Gastrocnemius medialis (tissue), 4 donors: ENCODE results near the gene PKNOX2.

Source experiments
- POLR2A ChIP-seq, 2 donors: fragments of 450-650 bp; IDR thresholded peaks; one replicate each; pipeline ENCODE4 v1.6.1; 2017; ENCODE audit warnings: antibody characterized with exemption in 2 of 2, mild to moderate bottlenecking in 2 of 2, moderate library complexity in 2 of 2
- TF ChIP-seq, protein P1 (sequence below), 5 experiments: fragments of 450-650 bp in 3 of 5; fragments of 200-600 bp in 2 of 5; sonication (generic) in 2 of 5; IDR thresholded peaks in 4 of 5; conservative IDR thresholded peaks in 1 of 5; 1 replicate in 4 of 5; 2 replicates in 1 of 5; pipeline ENCODE4 v1.5.1; 2016 to 2019; ENCODE audit warnings: antibody characterized with exemption in 5 of 5, mild to moderate bottlenecking in 3 of 5, moderate library complexity in 3 of 5

DNA sequence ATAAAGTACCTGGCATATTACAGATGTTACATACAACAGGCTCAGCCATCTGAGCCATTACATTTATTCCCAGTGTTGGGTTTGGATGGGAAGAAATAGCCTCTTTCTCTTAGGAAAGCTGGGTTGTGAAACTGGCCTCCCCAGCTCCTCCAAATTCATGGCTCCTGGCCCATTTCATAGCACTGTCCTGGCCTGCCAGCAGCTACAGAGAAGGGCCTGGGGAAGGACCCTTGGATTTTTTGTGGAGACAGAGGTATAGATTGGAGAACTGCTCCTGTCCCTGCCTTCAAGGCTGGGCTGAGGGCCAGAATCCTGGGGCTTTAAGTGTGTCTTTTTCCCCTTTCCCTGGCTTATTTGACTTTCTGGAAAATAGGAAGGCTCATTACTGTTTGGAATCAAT lies 18.0 kb downstream of the PKNOX2 start:
- TF ChIP-seq, protein P1, sequence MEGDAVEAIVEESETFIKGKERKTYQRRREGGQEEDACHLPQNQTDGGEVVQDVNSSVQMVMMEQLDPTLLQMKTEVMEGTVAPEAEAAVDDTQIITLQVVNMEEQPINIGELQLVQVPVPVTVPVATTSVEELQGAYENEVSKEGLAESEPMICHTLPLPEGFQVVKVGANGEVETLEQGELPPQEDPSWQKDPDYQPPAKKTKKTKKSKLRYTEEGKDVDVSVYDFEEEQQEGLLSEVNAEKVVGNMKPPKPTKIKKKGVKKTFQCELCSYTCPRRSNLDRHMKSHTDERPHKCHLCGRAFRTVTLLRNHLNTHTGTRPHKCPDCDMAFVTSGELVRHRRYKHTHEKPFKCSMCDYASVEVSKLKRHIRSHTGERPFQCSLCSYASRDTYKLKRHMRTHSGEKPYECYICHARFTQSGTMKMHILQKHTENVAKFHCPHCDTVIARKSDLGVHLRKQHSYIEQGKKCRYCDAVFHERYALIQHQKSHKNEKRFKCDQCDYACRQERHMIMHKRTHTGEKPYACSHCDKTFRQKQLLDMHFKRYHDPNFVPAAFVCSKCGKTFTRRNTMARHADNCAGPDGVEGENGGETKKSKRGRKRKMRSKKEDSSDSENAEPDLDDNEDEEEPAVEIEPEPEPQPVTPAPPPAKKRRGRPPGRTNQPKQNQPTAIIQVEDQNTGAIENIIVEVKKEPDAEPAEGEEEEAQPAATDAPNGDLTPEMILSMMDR (IDR thresholded peaks at IDR 0.05 in 4 of 5, conservative IDR thresholded peaks at IDR 0.05 in 1 of 5), result no peak
- no peak for TF ChIP-seq POLR2A (IDR thresholded peaks at IDR 0.05)
